Measurements from ENCODE around the gene ESPL1.

Gene ESPL1

DNA sequence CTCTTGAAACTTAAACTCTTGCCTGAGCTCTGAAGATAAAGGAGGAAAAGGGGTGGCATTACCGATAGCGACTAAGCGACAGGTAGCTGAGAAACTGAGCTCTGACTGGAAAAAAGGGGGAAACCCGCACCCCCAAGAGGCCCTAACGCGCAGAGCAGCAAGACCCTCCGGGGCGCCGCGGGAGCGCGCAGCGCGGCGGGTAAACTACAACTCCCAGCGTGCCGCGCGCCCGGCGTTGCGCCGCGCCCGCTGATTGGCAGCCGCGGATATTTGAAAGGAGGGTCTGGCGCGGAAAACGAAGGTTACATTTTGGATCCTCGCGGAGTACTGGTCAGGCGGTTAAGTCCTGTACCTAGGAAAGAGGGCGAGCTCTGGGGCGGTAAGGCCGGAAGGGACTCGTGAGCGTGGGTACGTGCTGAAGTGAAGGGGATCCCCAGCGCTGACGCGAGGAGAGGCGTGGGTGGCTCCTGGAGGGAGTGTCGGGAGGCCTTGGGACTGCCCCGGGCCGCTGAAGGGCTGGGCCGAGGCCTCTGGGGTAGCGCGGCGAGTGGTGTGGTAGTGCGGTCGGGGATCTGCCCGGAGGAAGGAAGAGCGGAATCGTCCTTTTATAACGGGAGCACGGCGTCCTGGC is at the start of gene ESPL1:
Gene ESPL1, plus strand, starts transcription at position 301 of the 631 bp plus-strand sequence. CDS start 468 bp downstream, outside the sequence.
- peak; percentile 84 for DNase-seq

DNA sequence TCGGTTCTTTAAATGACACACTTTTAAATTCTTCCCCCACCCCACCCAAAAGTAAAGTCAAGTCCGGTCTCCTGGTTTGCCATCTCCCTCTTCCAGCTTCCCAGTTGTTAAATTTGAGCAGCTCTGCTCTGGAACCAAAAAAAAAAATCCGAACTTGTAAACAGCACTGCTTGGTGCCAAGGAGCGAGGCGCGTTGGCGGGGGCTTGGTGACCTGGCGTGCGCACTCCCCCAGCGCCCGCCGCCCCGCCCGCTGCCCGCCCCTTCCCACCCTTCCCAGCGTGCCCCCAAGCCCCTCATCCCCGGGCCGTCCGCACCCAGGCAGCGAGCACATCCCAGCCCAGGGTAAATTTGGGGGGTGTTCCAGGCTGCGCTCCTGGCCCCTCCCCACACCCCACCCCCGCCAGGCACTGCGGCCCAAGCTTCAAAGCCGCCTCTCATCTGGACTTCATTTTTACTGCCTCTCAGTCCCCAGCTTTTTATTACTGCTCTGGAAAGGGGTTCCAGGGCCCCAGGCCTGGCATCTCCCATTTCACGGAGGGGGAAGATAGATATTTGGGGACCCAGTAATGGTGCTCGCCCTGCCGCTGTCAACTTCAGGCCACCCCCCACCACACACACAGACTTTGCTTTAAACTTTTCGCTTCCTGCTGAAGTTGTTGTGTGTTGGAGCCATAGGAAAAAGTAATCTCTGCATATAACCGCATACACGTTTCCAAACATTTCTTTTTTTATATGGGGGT is 49.4 kb upstream of the ESPL1 start:
- no peak for DNase-seq

DNA sequence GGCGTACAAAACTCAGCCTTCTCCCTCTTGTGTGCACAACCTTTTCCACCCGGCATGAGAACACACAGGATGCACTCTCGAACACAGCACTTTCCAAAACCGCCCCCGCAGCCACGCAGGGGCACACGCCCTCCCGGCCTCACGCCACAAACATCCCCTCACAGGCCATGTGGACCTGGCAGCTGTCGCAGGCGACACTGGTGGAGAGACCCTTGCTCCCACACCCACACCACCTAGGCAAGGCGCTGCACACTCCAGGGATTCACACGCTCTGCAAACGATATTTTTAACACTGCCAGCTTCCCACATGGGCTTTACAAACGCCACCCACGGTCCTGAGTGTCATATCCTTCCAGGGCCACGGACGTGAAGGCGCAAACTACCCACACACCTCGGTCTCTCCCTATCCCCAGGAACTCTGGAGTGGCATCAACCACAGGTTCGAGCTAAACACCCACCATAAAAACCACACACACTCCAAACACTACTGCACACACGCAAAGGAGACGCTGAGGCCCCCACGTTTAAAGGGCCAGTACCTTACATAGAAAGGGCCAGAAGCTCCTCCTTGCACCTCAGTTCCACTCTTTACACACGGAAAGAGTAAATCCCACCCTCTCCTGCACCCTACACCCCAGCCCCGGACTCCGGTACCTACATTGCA is 48.7 kb upstream of the ESPL1 start:
- DNase-seq, result no peak

DNA sequence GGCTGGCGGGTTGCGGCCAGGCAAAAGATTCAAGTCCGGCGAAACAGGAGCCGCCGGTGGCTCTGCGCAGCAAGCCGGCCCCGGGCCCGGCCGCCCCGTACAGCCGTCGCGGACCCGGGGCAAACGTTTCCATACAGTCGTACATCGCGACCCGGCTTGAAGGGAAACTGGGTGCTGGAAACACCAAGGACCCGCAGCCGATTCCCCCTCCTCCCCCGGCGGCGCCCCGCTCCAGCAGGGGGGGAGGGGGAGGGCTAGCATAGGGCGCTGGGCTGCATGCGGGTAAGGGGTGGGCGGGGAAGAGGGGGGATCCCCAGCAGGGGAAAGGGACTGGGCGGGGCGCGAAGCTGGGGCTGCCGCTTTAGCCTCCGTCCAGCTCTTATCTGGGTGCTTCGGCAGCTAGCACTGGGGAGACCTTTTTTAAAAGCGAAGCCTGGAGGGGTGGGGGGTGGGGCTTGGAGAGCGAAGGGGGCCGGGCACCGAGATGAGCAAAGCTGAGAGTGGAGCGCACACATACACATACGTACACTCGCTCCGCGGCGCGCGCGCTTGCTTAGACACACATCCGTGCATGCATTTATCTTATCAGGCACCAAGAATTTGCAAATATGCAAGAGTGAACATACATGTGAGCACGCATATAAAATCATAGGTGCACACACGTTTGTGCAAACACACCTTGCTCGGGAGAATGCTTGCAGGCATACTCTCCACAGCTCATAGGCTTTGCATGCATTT is 48.0 kb upstream of the ESPL1 start:
- peak; percentile 75 for DNase-seq

DNA sequence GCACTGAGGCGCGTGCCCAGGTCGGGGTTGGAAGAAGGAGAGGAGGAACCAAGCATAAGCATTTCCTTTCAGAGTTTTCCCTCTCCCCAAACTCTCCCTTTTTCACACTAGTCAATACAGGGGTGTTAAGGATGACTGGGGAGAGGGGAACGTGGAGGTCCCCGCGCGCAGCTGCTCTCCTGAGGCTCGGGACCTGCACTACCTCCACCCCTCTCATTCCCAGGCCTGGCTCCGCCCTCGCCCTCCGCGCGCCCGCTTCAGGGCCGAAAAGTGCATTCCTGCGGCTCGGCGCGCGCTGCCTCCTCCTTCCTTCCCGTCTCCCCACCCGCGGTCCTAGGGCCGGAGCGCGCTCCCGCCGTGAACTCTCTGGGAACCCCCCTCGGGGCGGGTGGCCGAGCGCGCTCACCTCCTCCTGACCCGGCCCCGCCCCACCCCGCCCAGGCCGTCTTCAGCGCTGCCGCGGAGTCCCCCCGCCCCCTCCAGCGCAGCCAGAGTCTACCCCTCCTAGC is 47.4 kb upstream of the ESPL1 start:
- DNase-seq, result peak; percentile 87

DNA sequence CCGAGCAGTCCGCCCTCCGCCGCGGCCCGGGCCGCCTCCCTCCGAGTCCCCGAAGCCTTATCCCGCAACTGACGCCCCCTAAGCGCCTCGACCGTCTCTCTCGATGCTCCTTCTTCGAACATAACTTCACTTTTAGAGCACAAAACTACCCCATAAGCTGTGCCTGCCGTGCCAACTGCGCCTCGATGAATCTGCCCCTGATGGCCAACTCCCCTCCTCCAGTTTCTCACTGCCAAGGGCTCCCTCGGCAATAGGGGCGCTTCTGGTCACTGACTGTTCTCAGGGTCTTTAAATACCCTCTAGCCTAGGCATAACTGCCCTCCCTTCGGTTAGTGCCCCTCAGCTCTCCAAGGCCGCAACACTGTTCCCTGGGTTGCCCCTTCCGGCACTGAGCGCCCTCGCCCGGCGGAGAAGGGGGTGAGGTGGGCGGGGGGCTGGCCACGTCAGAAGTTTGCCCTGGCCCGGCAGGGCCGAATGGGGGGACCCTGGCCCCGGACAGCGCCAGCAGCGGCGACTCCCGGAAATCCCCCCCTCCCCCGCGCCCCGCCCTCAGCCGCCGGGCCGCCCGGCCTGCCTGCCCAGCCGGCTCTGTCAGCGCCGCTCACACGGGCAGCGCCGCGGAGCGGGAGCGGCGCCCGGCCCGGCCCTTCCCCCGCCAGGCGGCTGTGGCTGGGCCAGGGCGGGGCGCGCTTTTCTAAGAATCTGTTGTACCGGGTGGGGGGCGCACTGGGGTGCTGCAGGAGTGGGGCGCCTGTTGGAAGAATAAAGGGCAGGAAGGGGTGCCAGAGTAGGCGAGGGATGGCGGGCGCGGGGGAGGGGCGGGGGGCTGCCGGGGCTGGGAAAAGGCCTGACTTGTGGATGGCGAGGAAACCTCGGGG is 46.7 kb upstream of the ESPL1 start:
- DNase-seq, result peak; percentile 65

DNA sequence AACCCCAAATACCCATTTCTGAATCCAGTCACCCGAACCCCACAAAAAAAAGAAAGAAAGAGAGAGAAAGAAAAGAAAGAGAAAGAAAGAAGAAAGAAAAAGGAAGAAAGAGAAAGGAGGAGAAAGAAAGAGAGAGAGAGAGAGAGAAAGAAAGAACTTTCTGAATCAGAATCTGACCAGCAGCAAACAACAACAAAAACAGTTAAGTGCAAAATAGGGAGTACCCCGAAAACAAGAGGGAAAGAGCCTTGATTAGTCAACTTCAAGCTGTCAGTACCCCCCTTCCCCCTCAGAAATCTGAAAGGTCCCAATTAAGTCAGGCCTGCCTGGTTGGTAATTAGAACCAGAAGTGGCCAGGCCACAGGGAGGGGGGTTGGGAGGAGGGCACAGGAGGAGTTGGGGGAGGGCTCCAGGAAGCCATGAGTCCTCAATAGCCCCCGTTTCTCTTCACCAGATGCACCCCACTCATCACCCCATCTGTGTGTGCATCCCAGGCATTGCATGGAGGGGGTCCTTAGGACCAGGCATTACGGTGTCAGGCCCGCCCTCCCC is 45.9 kb upstream of the ESPL1 start:
- DNase-seq, result no peak

DNA sequence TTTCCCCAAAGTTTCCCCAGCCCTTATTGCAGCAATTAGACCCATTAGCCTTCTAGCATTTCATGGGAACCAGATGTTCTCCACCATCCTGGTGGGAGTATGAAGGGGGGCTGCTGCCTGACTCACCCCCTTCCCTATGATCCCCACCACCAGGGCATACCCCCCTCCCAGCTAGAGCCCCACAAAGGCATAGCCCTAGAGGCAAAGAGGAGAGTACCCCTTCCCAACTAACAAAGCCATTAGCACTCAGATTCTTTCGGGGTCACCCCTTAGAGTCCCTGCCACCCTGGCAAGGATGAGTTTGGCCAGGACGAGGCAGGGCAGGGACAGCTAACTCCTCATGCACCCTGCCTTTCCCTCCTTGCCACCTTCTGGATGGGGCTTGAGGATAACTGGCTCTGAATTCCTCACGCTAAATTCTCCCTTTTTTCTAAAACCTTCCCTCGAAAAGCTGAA is 45.3 kb upstream of the ESPL1 start:
- no peak for DNase-seq

DNA sequence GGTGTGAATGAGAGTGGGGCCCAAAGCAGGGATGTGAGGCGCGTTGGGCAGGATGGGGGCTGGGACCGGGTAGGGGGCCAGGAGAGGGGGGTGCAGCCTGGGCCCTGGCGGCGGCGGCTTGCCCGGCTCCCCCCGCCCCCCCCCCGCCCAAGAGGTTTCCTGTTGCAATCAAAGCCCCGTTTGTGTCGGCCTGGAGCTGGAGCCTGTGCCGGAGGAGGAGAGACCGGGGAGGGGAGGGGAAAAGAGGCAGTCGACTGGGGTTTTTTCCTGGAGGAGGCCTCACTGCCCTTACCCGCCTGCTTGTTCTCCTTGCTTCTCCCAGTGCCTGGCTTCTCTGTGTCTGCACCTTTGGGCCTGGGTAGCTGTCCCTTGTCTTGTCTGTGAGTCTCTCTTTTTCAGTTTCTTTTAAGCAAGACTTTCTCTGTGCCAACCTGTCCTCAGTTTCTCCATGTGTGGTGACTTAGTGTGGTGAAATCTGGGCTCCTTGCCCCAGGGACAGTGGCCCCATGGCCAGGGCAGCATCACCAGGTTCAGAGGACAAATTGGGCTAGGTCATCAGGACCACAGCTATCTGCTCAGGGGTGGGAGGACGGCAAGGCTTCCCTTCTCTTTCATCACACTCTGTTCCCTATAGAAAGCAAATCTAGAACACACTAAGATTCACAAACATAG is 44.6 kb upstream of the ESPL1 start:
- no peak for DNase-seq

DNA sequence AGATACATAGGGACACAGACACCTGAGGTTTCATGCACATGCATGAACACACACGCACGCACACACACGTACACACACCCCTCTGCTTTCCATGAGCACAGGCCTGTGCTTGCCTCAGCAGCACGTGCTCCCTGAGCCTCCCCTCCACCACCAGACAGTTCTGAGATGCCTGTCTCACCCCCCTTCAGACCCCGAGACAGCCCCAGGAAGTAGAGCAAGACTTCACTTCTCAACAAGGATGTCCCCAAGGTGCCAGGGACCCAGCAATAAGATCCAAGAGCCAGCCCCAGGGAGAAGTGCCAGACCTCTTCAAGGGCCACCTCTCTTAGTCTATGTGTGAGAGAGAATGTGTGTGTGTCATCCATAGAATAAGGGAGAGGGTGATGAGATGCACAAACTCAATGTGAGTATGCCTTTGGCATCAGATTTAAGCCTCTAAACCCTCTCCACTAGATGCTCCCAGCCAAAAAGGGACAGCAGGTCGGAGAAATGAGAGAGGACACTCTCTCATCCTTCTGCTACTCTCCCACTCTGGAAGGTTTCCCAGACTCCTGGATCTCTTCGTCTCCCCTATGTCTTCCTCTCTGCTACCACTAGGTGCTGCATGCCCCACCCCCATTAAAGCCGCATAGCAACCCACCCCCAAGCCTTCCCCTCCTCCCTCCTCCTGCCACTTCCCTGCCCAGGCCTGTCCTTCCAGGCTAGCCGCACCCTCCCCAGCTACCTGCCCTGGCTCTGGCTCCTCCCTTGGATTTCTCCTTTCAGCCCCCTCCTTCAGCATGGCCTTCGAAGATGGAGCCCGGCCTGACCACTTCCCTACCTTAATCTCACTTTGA is 43.8 kb upstream of the ESPL1 start:
- DNase-seq, result no peak

DNA sequence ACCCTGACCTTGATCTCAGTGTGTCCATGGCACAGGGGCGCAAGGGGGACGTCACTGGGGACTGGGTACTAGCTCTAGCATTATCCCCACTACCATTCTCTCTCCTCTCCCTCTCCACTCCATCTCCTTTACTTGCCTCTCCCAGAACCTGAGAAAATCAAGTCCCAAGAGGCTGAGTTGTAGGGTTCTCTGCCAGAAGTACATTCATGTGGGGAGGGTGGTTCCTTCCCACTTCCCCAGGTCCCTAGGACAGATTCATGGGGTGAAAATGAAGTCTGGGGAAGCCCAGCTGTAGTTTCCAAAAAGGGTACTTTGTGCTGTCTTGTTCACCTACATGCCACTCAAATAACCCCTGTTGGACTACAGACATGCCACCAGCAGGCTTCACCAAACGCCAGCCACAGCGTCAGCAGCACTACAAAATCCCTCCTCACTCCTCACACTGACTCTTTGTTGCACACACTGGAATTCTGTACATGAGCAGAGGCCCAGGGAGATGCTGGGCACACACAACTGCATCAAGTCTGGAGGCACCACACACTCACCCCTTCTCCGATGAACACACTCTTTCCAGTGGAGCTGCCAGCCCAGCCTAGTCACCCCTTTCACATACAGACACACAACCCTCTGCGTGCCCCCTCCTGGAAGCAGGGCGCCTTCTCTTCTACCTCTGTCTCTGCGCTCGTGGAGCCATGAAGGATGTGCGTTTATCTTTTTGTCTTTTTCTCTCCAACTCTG is 43.0 kb upstream of the ESPL1 start:
- no peak for DNase-seq

DNA sequence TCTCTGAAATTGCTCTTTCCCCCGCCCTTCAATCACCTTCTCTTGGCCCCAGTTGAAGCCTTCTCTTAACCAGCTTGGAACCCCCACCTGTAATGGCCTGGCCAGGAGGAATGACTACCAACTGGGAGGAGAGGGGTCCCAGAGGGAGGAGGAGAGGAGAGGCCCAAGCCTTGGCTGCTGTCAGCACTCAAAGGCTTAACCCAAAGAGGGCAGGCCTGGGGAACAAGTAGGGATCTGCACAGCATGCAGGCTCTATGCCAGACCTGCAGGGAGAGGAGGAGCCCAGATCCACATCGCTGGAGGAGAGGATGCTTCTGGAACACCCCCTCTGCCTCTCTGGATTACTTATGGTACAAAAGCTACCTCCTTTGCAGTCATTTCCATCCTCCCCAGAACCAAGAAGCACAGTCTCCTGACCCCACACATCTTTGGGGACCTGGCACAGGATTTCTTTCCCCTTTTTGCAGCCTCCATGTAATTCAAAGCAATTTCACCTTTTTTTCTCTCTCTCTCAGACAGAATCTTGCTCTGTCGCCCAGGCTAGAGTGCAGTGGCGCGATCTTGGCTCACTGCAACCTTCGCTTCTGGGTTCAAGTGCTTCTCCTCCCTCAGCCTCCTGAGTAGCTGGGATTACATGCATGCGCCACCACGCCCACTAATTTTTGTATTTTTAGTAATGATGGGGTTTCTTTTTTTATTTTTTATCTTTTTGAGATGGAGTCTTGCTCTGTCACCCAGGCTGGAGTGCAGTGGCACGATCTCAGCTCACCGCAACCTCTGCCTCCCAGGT is 42.3 kb upstream of the ESPL1 start:
- DNase-seq, result no peak

DNA sequence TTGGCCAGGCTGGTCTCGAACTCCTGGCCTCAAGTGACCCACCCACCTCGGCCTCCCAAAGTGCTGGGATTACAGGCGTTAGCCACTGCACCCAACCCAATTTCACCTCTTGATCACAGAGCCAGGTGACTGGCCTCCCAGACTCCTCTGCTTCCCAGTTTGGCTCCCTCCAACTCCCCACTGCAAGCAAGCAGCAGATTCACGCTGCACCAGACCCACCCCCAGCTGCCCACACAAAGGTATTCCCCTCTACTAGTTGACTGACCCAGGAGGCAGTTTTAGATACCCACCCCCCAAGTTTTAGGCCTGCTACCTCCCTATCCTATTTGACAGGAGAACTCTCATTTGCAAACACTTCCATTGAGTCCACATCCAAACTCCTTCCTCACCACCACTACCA is 41.3 kb upstream of the ESPL1 start:
- no peak for DNase-seq

DNA sequence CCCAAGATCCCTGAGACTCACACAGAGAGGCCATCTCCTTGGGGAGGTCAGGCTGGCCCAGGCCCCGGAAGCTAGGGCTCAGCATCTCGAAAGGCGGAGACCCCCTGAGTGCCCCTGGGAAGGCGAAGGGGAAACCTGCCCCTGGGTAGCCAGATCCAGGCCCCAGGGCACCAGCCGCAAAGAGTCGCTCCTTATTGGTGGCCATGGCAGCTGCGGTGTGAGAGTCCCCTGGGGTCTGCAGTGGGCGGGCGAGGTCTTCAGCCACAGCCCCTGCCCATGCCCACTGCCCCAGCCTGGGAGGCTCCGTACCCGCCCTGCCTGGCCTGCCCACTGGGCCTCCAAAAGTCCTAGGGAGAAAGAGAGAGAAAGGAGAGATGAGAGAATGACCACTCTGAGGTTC is 40.8 kb upstream of the ESPL1 start:
- DNase-seq, result no peak

DNA sequence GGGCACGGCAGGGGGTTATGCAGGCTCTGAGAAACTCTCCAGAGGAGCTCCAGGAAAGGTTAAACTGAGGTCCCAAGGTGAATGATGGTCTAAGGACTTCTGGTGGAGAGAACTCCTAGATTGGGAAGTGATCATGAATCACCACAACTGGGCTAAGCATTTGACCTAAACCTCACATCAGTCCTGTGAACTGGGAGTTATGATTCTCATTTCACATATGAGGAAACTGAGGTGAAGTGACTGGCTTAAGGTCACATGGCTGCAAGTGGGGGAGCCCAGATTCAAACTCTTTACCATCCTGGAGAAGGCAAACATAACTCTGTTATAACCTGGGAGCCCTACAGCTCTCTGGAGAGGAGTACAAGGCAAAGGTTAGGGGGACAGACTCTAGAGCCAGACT is 40.3 kb upstream of the ESPL1 start:
- no peak for DNase-seq

DNA sequence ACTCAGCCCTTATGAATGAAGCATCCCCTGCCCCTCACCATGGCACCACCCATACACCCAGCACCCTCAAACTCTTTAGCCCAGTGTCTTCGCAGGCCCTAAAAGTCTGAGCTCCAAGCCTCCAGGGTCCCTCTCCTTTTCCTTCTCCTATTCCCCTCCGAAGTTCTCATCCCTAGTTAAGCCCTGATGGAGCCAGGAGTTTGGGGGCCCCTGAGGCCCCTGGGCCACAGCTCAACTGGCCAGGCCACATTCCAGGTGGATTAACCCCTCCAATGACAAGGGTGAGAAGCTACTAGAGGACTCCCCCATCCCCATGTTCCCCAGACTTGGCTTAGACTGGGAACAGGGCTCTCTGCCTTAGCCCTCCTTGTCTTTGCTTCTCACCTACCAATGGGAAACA is 38.6 kb upstream of the ESPL1 start:
- DNase-seq, result no peak

DNA sequence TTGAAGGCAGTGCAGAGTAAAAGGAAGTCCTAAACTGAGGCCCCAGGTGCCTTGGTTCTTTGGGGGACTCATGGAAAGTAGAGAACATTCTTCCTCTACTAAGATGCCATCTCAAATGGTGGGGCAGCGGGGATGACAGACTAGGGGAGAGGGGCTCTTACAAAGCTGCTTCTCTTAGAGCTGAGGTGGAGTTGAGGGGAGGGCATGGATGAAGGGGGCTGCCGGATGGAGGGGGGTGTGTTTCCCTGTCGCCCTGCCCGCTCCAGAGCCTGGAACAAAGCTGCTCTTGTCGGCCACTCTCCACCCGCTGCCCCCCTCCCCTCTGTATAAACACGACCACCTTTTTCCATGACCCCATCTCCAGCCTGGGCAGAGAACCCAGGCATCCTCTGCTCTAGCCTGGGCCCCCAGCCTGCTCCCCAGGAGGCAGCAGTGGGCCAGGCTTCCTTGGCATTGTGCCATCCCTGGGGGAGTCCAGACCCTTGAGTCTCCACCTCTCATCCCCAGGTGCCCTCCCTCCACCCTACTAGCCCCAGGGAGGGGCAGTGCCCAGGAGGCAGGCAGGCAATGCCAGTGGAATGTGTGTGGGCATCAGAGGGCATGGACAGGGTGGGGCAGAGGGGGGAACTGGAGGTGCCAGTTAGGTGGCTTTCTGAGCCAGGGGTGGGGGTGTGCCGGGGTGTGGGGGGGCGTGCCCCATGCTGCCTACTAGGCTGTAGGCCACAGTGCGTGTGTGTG is 37.8 kb upstream of the ESPL1 start:
- no peak for DNase-seq

DNA sequence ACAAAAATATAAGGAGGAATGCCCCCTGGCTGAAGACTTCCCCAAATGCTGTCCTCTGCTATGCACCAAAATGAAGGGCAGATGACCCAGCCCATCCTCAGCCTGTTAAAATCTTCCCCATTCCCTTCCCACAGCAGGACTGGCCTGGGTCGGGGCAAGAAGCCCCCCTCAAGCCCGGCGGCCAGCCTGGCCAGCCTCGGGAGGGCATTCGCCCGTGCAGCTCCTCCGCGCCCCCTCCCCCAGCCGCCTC is 36.5 kb upstream of the ESPL1 start:
- DNase-seq, result no peak
